Vagina (tissue), 2 donors: Measurements from ENCODE around the gene OR52E1. TPM values are rescaled to one million over a fixed set of nuclear protein-coding genes. Genes with fewer than 3 reads are reported as not detected.

Source experiments
- DNase-seq, 2 donors: peaks; one replicate each; pipeline ENCODE4 v3.0.0-alpha.2; 2017; ENCODE audit errors: extremely low spot score in 2 of 2
- H3K27ac ChIP-seq: fragments of 200-600 bp; sonication (generic); one replicate; pipeline ENCODE4 v1.5.1; 2019
- H3K27me3 ChIP-seq: fragments of 200-600 bp; sonication (generic); one replicate; pipeline ENCODE4 v1.5.1; 2019
- H3K36me3 ChIP-seq, 2 donors: fragments of 200-600 bp; sonication (generic); one replicate each; pipeline ENCODE4 v1.5.1; 2017 to 2019
- H3K4me1 ChIP-seq: fragments of 200-600 bp; sonication (generic); one replicate; pipeline ENCODE4 v1.5.1; 2019
- H3K4me3 ChIP-seq, 2 donors: fragments of 200-600 bp; sonication (generic); 1 replicate in 1 of 2; 2 replicates in 1 of 2; pipeline ENCODE4 v1.5.1; 2016 to 2019
- H3K9me3 ChIP-seq: fragments of 200-600 bp; sonication (generic); one replicate; pipeline ENCODE4 v1.5.1; 2019
- POLR2A ChIP-seq, 2 donors: fragments of 450-650 bp; IDR thresholded peaks; one replicate each; pipeline ENCODE4 v1.6.1; 2017; ENCODE audit warnings: antibody characterized with exemption in 2 of 2, mild to moderate bottlenecking in 2 of 2, moderate library complexity in 2 of 2
- POLR2AphosphoS5 ChIP-seq, 2 donors: sonication (generic); formaldehyde crosslinking; IDR thresholded peaks; one replicate each; pipeline ENCODE4 v1.9.0; 2017; ENCODE audit warnings: antibody characterized with exemption in 2 of 2, mild to moderate bottlenecking in 2 of 2, low read depth in 1 of 2; ENCODE audit not compliant: insufficient read depth in 1 of 2
- intact Hi-C: fragments of 100-400 bp; cut with DNase I; formaldehyde crosslinking; loops from one replicate; pipeline ENCODE4 v1.15.1; 2023
- total RNA-seq: library from RNA; depleted of rRNA; stranded (reverse); fragments of >200 nt; gene quantifications from one replicate; pipeline ENCODE4 v1.2.3, GENCODE V29; 2016
- TF ChIP-seq, protein P1 (sequence below), 3 experiments: fragments of 450-650 bp in 2 of 3; fragments of 200-600 bp in 1 of 3; sonication (generic) in 1 of 3; IDR thresholded peaks; one replicate each; pipeline ENCODE4 v1.5.1; 2017 to 2019; ENCODE audit warnings: antibody characterized with exemption in 3 of 3, mild to moderate bottlenecking in 2 of 3, moderate library complexity in 2 of 3

The OR52E1 gene
- total RNA-seq, 1 donor from 2014 or later: not detected

- TF ChIP-seq, protein P1, sequence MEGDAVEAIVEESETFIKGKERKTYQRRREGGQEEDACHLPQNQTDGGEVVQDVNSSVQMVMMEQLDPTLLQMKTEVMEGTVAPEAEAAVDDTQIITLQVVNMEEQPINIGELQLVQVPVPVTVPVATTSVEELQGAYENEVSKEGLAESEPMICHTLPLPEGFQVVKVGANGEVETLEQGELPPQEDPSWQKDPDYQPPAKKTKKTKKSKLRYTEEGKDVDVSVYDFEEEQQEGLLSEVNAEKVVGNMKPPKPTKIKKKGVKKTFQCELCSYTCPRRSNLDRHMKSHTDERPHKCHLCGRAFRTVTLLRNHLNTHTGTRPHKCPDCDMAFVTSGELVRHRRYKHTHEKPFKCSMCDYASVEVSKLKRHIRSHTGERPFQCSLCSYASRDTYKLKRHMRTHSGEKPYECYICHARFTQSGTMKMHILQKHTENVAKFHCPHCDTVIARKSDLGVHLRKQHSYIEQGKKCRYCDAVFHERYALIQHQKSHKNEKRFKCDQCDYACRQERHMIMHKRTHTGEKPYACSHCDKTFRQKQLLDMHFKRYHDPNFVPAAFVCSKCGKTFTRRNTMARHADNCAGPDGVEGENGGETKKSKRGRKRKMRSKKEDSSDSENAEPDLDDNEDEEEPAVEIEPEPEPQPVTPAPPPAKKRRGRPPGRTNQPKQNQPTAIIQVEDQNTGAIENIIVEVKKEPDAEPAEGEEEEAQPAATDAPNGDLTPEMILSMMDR (IDR thresholded peaks at IDR 0.05): no peak
- TF ChIP-seq POLR2A (IDR thresholded peaks at IDR 0.05) (no peak), POLR2AphosphoS5 (IDR thresholded peaks at IDR 0.05; ENCODE audit: insufficient read depth in 1 of 2, low read depth in 1 of 2) (no peak)
- intact Hi-C loops: no loop called here
- Histone ChIP-seq H3K36me3 (no peaks in the 10 kb centered on the region), H3K27ac (no peak within 1 kb of the TSS), H3K27me3 (no peaks in the 10 kb centered on the region), H3K9me3 (no peaks in the 10 kb centered on the region), H3K4me1 (no peaks in the 10 kb centered on the region), H3K4me3 (no peak within 1 kb of the TSS)
- DNase-seq: no peak
These were observed 10.0 kb upstream of the OR52E1 start, which contains the start of gene OR52E2 for GRCh38 chr11:5059391-5059790. Gene OR52E2, minus strand, starts transcription at chr11:5059627. Its CDS starts 0 bp downstream, at chr11:5059627.

DNA sequence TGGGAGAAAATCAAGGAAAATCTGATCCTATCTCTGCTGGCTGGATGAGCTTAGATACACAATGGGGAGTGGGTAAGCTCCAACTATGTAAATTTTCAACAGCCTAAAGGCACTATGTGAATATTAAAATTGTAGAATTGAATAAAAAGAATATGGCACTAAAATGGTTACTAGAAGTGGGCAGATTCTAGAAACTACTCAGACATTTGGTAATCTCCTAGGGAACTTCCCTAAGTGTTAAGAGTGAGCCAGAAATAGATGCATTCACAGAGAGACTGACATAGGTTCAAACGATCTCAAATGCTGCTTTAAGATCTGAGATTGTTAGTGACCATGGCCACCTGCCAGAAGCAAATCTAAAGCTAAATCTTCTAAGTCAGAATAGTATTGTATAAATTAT lies 4.3 kb upstream of the OR52E1 start:
- TF ChIP-seq, protein P1 (IDR thresholded peaks at IDR 0.05): no peak
- TF ChIP-seq POLR2AphosphoS5 (IDR thresholded peaks at IDR 0.05; ENCODE audit: insufficient read depth in 1 of 2, low read depth in 1 of 2) (no peak), POLR2A (IDR thresholded peaks at IDR 0.05) (no peak)
- H3K36me3 ChIP-seq: no peaks in the 10 kb centered on the region
- intact Hi-C loops: no loop called here
- no peaks in the 10 kb centered on the region for H3K9me3 ChIP-seq
- H3K27ac ChIP-seq: no peak overlapping the region
- H3K4me1 ChIP-seq: no peaks in the 10 kb centered on the region
- H3K27me3 ChIP-seq: no peaks in the 10 kb centered on the region
- H3K4me3 ChIP-seq: no peak overlapping the region
- no peak for DNase-seq

GRCh38 chr11:5071799-5072198 lies 2.4 kb downstream of the OR52E1 start:
- Histone ChIP-seq H3K4me3 (no peak overlapping the region), H3K9me3 (no peaks in the 10 kb centered on the region), H3K27me3 (no peaks in the 10 kb centered on the region), H3K27ac (no peak overlapping the region), H3K36me3 (no peaks in the 10 kb centered on the region), H3K4me1 (no peaks in the 10 kb centered on the region)
- TF ChIP-seq POLR2A (IDR thresholded peaks at IDR 0.05): no peak
- TF ChIP-seq, protein P1 (IDR thresholded peaks at IDR 0.05): no peak
- TF ChIP-seq POLR2AphosphoS5 (IDR thresholded peaks at IDR 0.05; ENCODE audit: insufficient read depth in 1 of 2, low read depth in 1 of 2): no peak
- DNase-seq: no peak
- intact Hi-C loops: no loop called here

DNA sequence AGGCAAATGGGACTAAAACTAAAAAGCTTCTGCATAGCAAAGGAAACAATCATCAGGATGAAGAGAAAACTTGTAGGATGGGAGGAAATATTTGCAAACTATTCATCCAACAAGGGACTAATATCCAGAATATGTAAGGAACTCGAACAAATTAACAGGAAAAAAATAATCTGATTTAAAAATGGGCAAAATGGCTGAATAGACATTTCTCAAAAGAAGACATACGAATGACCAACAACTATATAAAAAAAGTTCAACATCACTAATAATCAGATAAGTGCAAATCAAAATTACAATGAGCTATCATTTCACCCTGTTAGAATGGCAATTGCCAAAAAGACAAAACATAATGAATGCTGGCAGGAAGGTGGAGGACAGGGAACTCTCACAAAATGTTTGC lies 12.0 kb downstream of the OR52E1 start:
- no peaks in the 10 kb centered on the region for H3K27me3 ChIP-seq
- H3K9me3 ChIP-seq: no peaks in the 10 kb centered on the region
- no peak for DNase-seq
- intact Hi-C loops: no loop called here
- H3K36me3 ChIP-seq: no peaks in the 10 kb centered on the region
- H3K4me3 ChIP-seq: no peak overlapping the region
- no peak for TF ChIP-seq POLR2A (IDR thresholded peaks at IDR 0.05)
- no peak for TF ChIP-seq POLR2AphosphoS5 (IDR thresholded peaks at IDR 0.05; ENCODE audit: insufficient read depth in 1 of 2, low read depth in 1 of 2)
- TF ChIP-seq, protein P1 (IDR thresholded peaks at IDR 0.05): no peak
- H3K4me1 ChIP-seq: no peaks in the 10 kb centered on the region
- H3K27ac ChIP-seq: no peak overlapping the region

- Histone ChIP-seq H3K4me3 (no peak overlapping the region), H3K27ac (no peak overlapping the region), H3K9me3 (no peaks in the 10 kb centered on the region), H3K27me3 (no peaks in the 10 kb centered on the region), H3K4me1 (no peaks in the 10 kb centered on the region), H3K36me3 (no peaks in the 10 kb centered on the region)
- TF ChIP-seq POLR2AphosphoS5 (IDR thresholded peaks at IDR 0.05; ENCODE audit: insufficient read depth in 1 of 2, low read depth in 1 of 2): no peak
- TF ChIP-seq, protein P1 (IDR thresholded peaks at IDR 0.05): no peak
- intact Hi-C loops: no loop called here
- no peak for DNase-seq
These were observed 14.2 kb downstream of the OR52E1 start for GRCh38 chr11:5083602-5084001.
